ENCODE data around the gene SLC18A3. TPM values are rescaled to one million over a fixed set of nuclear protein-coding genes. Genes with fewer than 3 reads are reported as not detected.

Gene SLC18A3
- total and polyA plus RNA-seq, 2 experiments from 2014 or later = 1.4 to 4.3 TPM

DNA sequence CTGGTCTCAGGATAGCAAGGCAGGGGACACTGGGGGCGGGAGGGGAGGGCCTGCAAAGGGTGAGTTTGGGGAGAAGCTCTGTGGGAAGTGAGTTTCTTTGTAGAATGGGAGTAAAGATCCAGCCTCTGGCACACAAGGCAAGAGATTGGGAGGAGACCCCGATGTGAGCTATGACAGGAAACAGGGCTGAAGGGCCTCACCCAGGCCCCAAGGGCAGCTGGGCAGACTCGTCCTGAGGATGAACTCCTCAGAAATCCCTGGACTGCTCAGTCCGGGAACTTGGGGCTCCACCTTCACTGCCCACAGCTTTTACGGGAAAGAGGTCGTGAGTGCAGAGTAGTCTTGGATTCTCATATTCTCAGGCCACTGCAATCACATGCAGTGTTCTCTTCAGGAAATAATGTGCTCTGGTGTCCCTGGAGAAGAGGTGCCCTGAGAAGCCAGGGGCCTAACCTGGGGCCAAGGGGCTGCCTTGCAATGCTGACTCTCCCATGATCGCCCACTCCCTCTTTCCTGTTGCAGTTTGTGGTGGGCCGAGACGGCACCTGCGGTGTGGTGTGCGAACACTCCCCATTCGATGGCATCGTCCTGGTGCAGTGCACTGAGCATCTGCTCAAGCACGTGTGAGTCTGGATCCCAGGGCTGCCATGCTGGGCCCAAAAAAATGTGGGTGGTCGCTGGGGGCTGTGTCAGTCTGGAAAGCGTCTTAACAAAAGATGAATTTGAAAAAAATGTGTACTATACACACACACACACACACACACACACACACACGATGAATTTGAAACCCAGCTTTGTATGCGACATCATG is 38.1 kb downstream of the SLC18A3 start:
- WGBS (ENCODE audit: low lambda C conversion rate, missing lambda C conversion rate) = 72% methylated on average over 16 of the region's 18 CpGs

DNA sequence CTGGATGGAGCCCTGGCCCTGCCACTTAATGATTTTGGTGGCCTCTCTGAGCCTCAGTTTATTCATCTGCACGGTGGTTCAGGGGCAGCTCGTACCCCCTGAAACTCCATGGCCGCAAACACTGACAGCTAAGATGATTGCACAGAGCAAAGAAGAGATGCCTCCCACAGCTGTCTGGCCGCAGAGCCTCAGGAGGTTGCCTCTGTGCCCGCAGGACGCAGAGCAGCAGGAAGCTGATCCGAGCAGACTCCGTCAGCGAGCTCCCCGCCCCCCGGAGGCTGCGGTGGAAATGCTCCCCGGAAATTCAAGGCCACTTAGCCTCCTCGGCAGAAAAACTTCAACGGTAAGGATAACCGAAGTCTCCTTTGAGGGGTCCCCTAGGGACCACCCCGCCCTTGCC is 39.2 kb downstream of the SLC18A3 start:
- no peak for TF ChIP-seq EZH2phosphoT487 (IDR thresholded peaks at IDR 0.05; ENCODE audit: low read depth, severe bottlenecking, unreplicated experiment)
- TF ChIP-seq EZH2 (IDR thresholded peaks at IDR 0.05; ENCODE audit: borderline replicate concordance) = no peak
- TF ChIP-seq, protein P1, sequence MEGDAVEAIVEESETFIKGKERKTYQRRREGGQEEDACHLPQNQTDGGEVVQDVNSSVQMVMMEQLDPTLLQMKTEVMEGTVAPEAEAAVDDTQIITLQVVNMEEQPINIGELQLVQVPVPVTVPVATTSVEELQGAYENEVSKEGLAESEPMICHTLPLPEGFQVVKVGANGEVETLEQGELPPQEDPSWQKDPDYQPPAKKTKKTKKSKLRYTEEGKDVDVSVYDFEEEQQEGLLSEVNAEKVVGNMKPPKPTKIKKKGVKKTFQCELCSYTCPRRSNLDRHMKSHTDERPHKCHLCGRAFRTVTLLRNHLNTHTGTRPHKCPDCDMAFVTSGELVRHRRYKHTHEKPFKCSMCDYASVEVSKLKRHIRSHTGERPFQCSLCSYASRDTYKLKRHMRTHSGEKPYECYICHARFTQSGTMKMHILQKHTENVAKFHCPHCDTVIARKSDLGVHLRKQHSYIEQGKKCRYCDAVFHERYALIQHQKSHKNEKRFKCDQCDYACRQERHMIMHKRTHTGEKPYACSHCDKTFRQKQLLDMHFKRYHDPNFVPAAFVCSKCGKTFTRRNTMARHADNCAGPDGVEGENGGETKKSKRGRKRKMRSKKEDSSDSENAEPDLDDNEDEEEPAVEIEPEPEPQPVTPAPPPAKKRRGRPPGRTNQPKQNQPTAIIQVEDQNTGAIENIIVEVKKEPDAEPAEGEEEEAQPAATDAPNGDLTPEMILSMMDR (IDR thresholded peaks at IDR 0.05; ENCODE audit: poor library complexity) = no peak
- H3K27me3 ChIP-seq = peaks cover 1% of the 10 kb centered on the region
- H3K36me3 ChIP-seq (replicated peaks; ENCODE audit: insufficient read depth, low read depth) = no peaks in the 10 kb centered on the region
- H3K9me3 ChIP-seq (ENCODE audit: low read depth) = no peaks in the 10 kb centered on the region
- no peak overlapping the region for H3K27ac ChIP-seq
- H3K9me2 ChIP-seq (replicated peaks; ENCODE audit: insufficient read depth) = no peaks in the 10 kb centered on the region
- no peak overlapping the region for H2AFZ ChIP-seq
- no peak overlapping the region for H3K4me3 ChIP-seq
- no peaks in the 10 kb centered on the region for H4K20me1 ChIP-seq (ENCODE audit: insufficient read depth, poor library complexity, severe bottlenecking)
- DNase-seq (ENCODE audit: low spot score) = no peak
- peaks cover 7% of the 10 kb centered on the region for H3K4me1 ChIP-seq (ENCODE audit: insufficient read depth)
- H3K79me2 ChIP-seq = no peaks in the 10 kb centered on the region
- no peak overlapping the region for H3K4me2 ChIP-seq
- 44% methylated on average over 15 of the region's 17 CpGs for WGBS (ENCODE audit: low lambda C conversion rate, missing lambda C conversion rate)

More for the DNA sequence above, 38.1 kb downstream of the SLC18A3 start:
- peaks cover 7% of the 10 kb centered on the region for H3K4me1 ChIP-seq (ENCODE audit: insufficient read depth)
- H3K4me3 ChIP-seq = no peak overlapping the region
- peaks cover 2% of the 10 kb centered on the region for H3K27me3 ChIP-seq
- no peak overlapping the region for H3K27ac ChIP-seq
- H4K20me1 ChIP-seq (ENCODE audit: insufficient read depth, poor library complexity, severe bottlenecking) = no peaks in the 10 kb centered on the region
- no peaks in the 10 kb centered on the region for H3K79me2 ChIP-seq
- TF ChIP-seq, protein P1 (IDR thresholded peaks at IDR 0.05; ENCODE audit: poor library complexity) = no peak
- TF ChIP-seq EZH2phosphoT487 (IDR thresholded peaks at IDR 0.05; ENCODE audit: low read depth, severe bottlenecking, unreplicated experiment) (no peak), EZH2 (IDR thresholded peaks at IDR 0.05; ENCODE audit: borderline replicate concordance) (no peak)
- DNase-seq (ENCODE audit: low spot score) = no peak
- H3K36me3 ChIP-seq (replicated peaks; ENCODE audit: insufficient read depth, low read depth) = no peaks in the 10 kb centered on the region
- no peaks in the 10 kb centered on the region for H3K9me3 ChIP-seq (ENCODE audit: low read depth)
- no peaks in the 10 kb centered on the region for H3K9me2 ChIP-seq (replicated peaks; ENCODE audit: insufficient read depth)
- H2AFZ ChIP-seq = no peak overlapping the region
- no peak overlapping the region for H3K4me2 ChIP-seq

DNA sequence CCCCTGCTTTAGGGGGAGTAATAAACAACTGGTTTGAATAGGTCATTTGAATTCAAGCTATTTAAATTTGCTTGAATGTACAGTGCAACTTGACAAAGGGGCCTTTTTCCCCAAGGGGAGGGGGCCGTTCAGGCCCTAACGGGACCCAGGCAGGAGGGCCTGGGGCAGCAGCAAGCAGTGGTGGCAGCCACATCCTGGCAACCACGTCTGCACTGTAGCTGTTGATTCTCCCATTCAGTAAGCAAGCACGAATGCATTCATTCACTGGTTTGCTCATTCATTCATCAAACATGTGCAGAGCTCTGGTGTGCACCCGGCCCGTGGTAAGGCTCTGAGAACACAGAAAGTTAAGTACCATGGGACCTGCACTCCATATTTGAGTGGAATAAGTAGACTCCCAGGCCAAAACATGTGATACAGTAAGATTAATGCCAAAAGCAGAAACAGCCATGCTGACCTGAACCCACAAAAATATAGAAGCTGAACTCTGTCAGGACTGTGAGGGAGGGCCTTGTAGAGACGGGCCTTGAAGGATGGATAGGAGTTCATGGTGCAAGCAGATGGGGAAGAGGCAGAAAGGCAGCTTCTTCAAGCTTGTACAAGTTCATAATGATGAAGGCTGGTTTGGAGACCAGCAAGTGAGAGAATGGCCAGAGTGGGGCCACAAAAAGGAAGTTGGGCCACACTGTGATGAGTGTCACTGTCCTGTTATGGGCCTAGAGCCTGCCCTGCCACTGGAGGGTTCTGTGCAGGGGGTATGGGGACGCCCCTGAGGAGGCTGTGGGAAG is 40.0 kb downstream of the SLC18A3 start:
- Histone ChIP-seq H3K9me3 (ENCODE audit: low read depth) (no peaks in the 10 kb centered on the region), H3K4me3 (no peak overlapping the region), H3K27me3 (no peaks in the 10 kb centered on the region), H3K4me1 (ENCODE audit: insufficient read depth) (peaks cover 7% of the 10 kb centered on the region), H3K9me2 (replicated peaks; ENCODE audit: insufficient read depth) (no peaks in the 10 kb centered on the region), H3K4me2 (no peak overlapping the region), H3K79me2 (no peaks in the 10 kb centered on the region), H3K36me3 (replicated peaks; ENCODE audit: insufficient read depth, low read depth) (no peaks in the 10 kb centered on the region), H2AFZ (no peak overlapping the region), H3K27ac (no peak overlapping the region), H4K20me1 (ENCODE audit: insufficient read depth, poor library complexity, severe bottlenecking) (no peaks in the 10 kb centered on the region)
- TF ChIP-seq EZH2 (IDR thresholded peaks at IDR 0.05; ENCODE audit: borderline replicate concordance) = no peak
- TF ChIP-seq EZH2phosphoT487 (IDR thresholded peaks at IDR 0.05; ENCODE audit: low read depth, severe bottlenecking, unreplicated experiment) = no peak
- TF ChIP-seq, protein P1 (IDR thresholded peaks at IDR 0.05; ENCODE audit: poor library complexity) = no peak
- DNase-seq (ENCODE audit: low spot score) = no peak
- WGBS (ENCODE audit: low lambda C conversion rate, missing lambda C conversion rate) = 74% methylated on average over 8 of the region's 8 CpGs
